Measurements from ENCODE around the gene FIP1L1.

Gene FIP1L1

GRCh38 chr4:53487766-53488165 lies 110.3 kb downstream of the FIP1L1 start:
- H3K4me3 ChIP-seq (ENCODE audit: low read depth, low read length): no peak overlapping the region
- TF ChIP-seq, protein P1, sequence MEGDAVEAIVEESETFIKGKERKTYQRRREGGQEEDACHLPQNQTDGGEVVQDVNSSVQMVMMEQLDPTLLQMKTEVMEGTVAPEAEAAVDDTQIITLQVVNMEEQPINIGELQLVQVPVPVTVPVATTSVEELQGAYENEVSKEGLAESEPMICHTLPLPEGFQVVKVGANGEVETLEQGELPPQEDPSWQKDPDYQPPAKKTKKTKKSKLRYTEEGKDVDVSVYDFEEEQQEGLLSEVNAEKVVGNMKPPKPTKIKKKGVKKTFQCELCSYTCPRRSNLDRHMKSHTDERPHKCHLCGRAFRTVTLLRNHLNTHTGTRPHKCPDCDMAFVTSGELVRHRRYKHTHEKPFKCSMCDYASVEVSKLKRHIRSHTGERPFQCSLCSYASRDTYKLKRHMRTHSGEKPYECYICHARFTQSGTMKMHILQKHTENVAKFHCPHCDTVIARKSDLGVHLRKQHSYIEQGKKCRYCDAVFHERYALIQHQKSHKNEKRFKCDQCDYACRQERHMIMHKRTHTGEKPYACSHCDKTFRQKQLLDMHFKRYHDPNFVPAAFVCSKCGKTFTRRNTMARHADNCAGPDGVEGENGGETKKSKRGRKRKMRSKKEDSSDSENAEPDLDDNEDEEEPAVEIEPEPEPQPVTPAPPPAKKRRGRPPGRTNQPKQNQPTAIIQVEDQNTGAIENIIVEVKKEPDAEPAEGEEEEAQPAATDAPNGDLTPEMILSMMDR (IDR thresholded peaks at IDR 0.05; ENCODE audit: control insufficient read depth, extremely low read depth, insufficient read depth): no peak
- DNase-seq (ENCODE audit: low read depth): no peak

DNA sequence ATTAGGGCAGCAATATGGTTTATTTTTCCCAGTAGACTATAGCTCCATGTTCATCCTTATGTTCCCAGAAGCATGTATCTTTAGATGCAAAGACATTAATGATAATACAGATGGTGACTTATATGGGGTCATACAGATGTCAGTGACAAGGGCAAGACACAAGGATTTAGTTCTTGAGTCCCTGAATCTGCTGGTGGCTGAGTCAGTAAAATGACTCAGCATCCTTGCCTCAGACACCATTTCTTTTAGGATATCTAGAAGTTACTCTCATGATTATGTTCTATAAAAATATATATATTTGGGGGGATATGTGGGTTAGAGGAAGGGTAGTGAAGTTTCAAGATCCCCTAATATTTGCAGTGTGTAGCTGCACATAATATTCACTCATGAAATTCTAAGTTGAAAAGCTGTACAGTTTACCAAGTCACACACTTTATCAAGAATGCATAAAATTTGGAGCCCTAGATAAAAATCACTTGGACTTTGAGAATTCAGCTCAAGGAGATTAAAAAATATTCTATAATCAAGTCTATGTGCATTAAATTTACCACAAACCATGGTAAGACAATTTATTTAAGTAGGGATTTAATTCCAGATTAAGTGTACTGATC lies 111.9 kb downstream of the FIP1L1 start:
- TF ChIP-seq, protein P1 (IDR thresholded peaks at IDR 0.05; ENCODE audit: control insufficient read depth, extremely low read depth, insufficient read depth): no peak
- DNase-seq (ENCODE audit: low read depth): no peak
- H3K4me3 ChIP-seq (ENCODE audit: low read depth, low read length): no peak overlapping the region

DNA sequence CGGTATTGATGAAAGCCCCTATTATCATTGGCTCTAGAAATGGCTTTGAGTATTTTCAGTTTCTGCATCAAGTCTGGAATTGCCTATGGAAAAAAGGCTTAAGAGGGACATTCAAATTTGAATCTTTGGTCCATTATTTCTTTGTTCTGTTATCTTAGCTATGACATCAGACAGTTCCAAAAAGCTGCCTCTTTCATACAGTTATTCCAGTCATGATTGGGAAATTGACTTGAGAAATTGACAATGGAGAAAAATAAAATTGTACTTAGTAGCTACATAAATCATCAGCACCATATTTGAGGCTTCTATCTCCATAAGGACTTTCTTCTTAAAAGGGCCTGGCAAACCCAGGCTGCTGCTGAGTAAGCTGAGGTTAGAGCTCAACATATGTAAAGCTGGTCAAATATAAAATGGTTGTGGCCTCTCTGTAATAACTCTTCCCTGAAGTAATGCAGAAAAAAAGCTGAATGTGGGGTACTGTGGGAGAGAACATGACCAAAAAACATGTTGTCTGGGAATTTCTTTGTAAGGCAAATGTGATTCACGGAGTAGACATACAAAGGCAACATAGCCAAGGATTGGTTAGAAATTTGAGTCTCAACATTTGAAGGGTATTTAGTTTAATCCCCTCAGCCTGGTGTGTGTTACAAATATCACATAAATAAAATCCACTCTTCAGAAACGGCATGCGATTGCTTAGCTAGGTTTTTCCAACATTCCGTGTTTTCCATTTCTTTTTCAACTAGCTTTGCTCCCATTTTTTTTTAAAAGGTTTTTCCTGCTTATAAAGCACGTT lies 112.9 kb downstream of the FIP1L1 start:
- no peak for DNase-seq (ENCODE audit: low read depth)
- no peak overlapping the region for H3K4me3 ChIP-seq (ENCODE audit: low read depth, low read length)

DNA sequence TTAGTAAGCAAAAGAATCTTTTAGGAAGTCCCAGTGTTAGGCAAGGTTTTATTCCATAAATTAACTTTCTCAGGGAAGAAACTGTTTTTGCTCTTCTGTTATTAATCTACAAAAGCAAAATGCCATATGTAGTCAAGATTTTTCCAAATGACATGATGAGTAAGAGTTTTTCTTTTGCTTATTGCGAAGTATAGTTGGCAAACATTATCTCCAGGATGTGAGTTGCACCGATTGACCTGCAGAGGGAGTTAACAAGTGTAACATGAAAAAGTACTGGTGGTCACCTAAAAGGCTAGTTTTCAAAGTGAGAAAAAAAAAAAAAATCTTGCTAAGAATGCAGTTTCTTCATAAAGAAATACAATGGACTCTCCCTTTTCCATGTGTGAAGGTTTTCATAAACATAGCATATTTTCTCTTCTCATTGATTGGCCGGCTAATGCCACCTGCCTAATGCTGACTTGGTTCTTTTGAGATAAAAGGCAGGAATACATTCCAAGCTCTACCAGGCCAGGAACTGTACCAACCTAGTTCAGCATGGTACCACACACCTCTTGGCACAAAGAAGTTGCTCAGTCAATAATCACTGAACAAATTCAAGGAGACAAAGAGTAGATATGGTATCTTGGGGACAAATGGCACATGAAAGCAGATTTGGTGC lies 113.7 kb downstream of the FIP1L1 start:
- H3K4me3 ChIP-seq (ENCODE audit: low read depth, low read length): no peak overlapping the region
- no peak for DNase-seq (ENCODE audit: low read depth)
- TF ChIP-seq, protein P1 (IDR thresholded peaks at IDR 0.05; ENCODE audit: control insufficient read depth, extremely low read depth, insufficient read depth): peak; percentile 61

More for the DNA sequence above, 112.9 kb downstream of the FIP1L1 start:
- TF ChIP-seq, protein P1 (IDR thresholded peaks at IDR 0.05; ENCODE audit: control insufficient read depth, extremely low read depth, insufficient read depth): no peak

DNA sequence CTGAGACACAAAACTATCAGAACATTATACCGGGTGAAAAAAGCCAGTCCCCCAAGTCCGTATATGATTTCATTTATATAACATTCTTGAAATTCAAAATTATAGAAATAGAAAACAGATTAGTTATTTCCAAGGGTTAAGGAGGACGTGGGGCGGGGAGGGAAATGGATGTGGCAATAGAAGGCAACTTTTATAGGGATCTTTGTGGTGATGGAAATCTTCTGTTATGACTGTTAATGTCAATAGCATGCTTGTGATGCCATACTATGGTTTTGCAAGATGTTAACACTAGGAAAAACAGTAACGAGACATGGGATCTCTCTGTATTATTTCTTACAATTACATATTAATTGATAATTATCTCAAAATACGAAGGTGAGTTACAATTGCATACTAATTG lies 117.4 kb downstream of the FIP1L1 start:
- no peak for DNase-seq (ENCODE audit: low read depth)
- no peak overlapping the region for H3K4me3 ChIP-seq (ENCODE audit: low read depth, low read length)
- TF ChIP-seq, protein P1 (IDR thresholded peaks at IDR 0.05; ENCODE audit: control insufficient read depth, extremely low read depth, insufficient read depth): no peak

DNA sequence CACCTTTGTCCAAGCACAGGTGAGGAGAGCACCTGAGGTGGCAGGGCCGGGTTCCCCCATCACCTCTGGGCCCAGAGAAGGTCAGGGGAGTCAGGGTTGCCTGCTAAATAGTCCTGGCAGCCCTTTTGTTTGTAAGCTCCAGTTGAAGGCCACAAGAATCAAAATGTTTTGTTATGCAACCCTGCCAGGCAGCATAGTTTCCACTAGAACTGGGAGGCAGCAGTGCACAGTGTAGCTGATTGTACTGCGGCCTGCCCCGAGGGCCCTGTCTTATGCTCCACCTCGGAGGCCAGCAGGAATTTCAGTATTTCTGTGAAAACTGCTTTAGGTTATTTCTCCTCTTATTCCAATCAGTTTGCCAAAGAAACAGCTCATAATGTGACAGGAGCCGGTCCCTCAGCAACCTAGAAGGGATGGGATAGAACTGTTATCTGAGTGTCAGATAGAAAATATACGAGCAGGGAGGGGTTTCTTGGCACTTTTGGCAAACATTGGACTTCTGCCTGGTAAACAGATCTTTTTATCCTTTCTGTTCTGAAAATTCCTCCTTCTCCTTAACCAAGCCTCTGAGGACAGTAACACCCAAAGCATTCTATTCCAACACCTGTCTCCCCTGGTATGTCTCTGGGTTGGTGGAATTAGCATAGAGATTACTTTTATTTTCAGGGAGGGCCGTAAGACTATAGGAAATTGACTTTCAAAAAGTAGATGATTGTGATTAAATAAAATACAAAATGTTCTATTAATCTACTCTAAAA lies 120.2 kb downstream of the FIP1L1 start:
- DNase-seq (ENCODE audit: low read depth): no peak
- TF ChIP-seq, protein P1 (IDR thresholded peaks at IDR 0.05; ENCODE audit: control insufficient read depth, extremely low read depth, insufficient read depth): no peak
- H3K4me3 ChIP-seq (ENCODE audit: low read depth, low read length): no peak overlapping the region
